SK-N-SH treated with all-trans-retinoic acid at 6 μM for 48 hours (cell line): ENCODE data around the gene CCDC85C.

Source experiments
- ATAC-seq: fragments of 200-7000 bp; cut with Tn5 transposase; 3 replicates; pipeline ENCODE4 v1.9.1; 2020; ENCODE audit warnings: mild to moderate bottlenecking, moderate library complexity
- ARNTL ChIP-seq: fragments of 450-650 bp; formaldehyde crosslinking; IDR thresholded peaks from 2 replicates; pipeline ENCODE4 v1.5.0; 2020; ENCODE audit warnings: low read depth, mild to moderate bottlenecking, moderate library complexity, borderline replicate concordance
- BACH2 ChIP-seq: fragments of 250-450 bp; sonication (Bioruptor Pico); IDR thresholded peaks from 2 replicates; pipeline ENCODE4 v1.9.0; 2021; ENCODE audit warnings: mild to moderate bottlenecking, borderline replicate concordance
- CREB5 ChIP-seq: fragments of 250-450 bp; sonication (Bioruptor Pico); IDR thresholded peaks from 2 replicates; pipeline ENCODE4 v1.5.1; 2020; ENCODE audit warnings: low read depth, mild to moderate bottlenecking, moderate library complexity
- CSDC2 ChIP-seq: fragments of 250-450 bp; sonication (Bioruptor Pico); IDR thresholded peaks from 2 replicates; pipeline ENCODE4 v1.5.0; 2020; ENCODE audit warnings: mild to moderate bottlenecking, moderate library complexity
- CSRNP3 ChIP-seq: fragments of 250-450 bp; sonication (Bioruptor Pico); IDR thresholded peaks from 2 replicates; pipeline ENCODE4 v1.5.1; 2021; ENCODE audit warnings: mild to moderate bottlenecking, moderate library complexity
- ESRRG ChIP-seq: fragments of 250-450 bp; sonication (Bioruptor Pico); IDR thresholded peaks from 2 replicates; pipeline ENCODE4 v1.6.1; 2021; ENCODE audit warnings: mild to moderate bottlenecking
- ISL1 ChIP-seq: fragments of 250-450 bp; sonication (Bioruptor Pico); IDR thresholded peaks from 2 replicates; pipeline ENCODE4 v2.1.2; 2022; ENCODE audit warnings: mild to moderate bottlenecking, moderate library complexity
- OSR1 ChIP-seq: fragments of 250-450 bp; sonication (Bioruptor Pico); IDR thresholded peaks from 2 replicates; pipeline ENCODE4 v1.8.0; 2022; ENCODE audit warnings: moderate library complexity, mild to moderate bottlenecking, inconsistent platforms
- PPARA ChIP-seq: fragments of 250-450 bp; sonication (Bioruptor Pico); IDR thresholded peaks from 2 replicates; pipeline ENCODE4 v1.5.0; 2020; ENCODE audit warnings: mild to moderate bottlenecking, borderline replicate concordance
- RARB ChIP-seq: fragments of 250-450 bp; sonication (Bioruptor Pico); IDR thresholded peaks from 2 replicates; pipeline ENCODE4 v1.8.0; 2021; ENCODE audit warnings: mild to moderate bottlenecking, moderate library complexity
- SNAI2 ChIP-seq: fragments of 250-450 bp; sonication (Bioruptor Pico); IDR thresholded peaks from 2 replicates; pipeline ENCODE4 v1.5.0; 2020; ENCODE audit warnings: mild to moderate bottlenecking, moderate library complexity
- TCF4 ChIP-seq: fragments of 250-450 bp; sonication (Bioruptor Pico); IDR thresholded peaks from 2 replicates; pipeline ENCODE4 v1.8.0; 2021; ENCODE audit warnings: mild to moderate bottlenecking, moderate library complexity, borderline replicate concordance
- TOX ChIP-seq: fragments of 250-450 bp; sonication (Bioruptor Pico); IDR thresholded peaks from 2 replicates; pipeline ENCODE4 v1.8.0; 2021; ENCODE audit warnings: mild to moderate bottlenecking, moderate library complexity, borderline replicate concordance
- TSHZ2 ChIP-seq: fragments of 250-450 bp; sonication (Bioruptor Pico); IDR thresholded peaks from 2 replicates; pipeline ENCODE4 v1.5.0; 2020; ENCODE audit warnings: mild to moderate bottlenecking, moderate library complexity
- ZC3H10 ChIP-seq: fragments of 250-450 bp; sonication (Bioruptor Pico); IDR thresholded peaks from 2 replicates; pipeline ENCODE4 v1.5.1; 2021; ENCODE audit warnings: mild to moderate bottlenecking, moderate library complexity
- ZFP3 ChIP-seq: fragments of 250-450 bp; sonication (Bioruptor Pico); IDR thresholded peaks from 2 replicates; pipeline ENCODE4 v1.5.0; 2020; ENCODE audit warnings: mild to moderate bottlenecking, moderate library complexity
- ZFP30 ChIP-seq: fragments of 450-650 bp; formaldehyde crosslinking; IDR thresholded peaks from 2 replicates; pipeline ENCODE4 v1.5.0; 2022; ENCODE audit warnings: mild to moderate bottlenecking, moderate library complexity
- ZNF565 ChIP-seq: fragments of 450-650 bp; formaldehyde crosslinking; conservative IDR thresholded peaks from 2 replicates; pipeline ENCODE4 v1.5.0; 2020; ENCODE audit warnings: low read depth, mild to moderate bottlenecking, moderate library complexity
- ZNF70 ChIP-seq: fragments of 450-650 bp; formaldehyde crosslinking; IDR thresholded peaks from 2 replicates; pipeline ENCODE4 v1.5.0; 2020; ENCODE audit warnings: mild to moderate bottlenecking, moderate library complexity
- ZNF8 ChIP-seq: fragments of 450-650 bp; formaldehyde crosslinking; IDR thresholded peaks from 2 replicates; pipeline ENCODE4 v1.5.0; 2020; ENCODE audit warnings: mild to moderate bottlenecking, moderate library complexity
- TF ChIP-seq, protein P1 (sequence below): fragments of 250-450 bp; sonication (Bioruptor Pico); IDR thresholded peaks from 2 replicates; pipeline ENCODE4 v1.8.0; 2021; ENCODE audit warnings: low read depth, mild to moderate bottlenecking, moderate library complexity, borderline replicate concordance
- TF ChIP-seq, protein P2 (sequence below): fragments of 250-450 bp; sonication (Bioruptor Pico); IDR thresholded peaks from 2 replicates; pipeline ENCODE4 v1.8.0; 2020; ENCODE audit warnings: mild to moderate bottlenecking, moderate library complexity, borderline replicate concordance

Gene CCDC85C

GRCh38 chr14:99576761-99577705 is 27.0 kb downstream of the CCDC85C start:
- no peak for ATAC-seq
- no peak for TF ChIP-seq ZFP30 (CRISPR knock-in tag)
- TF ChIP-seq PPARA, result no peak
- no peak for TF ChIP-seq TOX (CRISPR knock-in tag)
- TF ChIP-seq ZNF70, result no peak
- TF ChIP-seq ESRRG (CRISPR knock-in tag), result no peak
- no peak for TF ChIP-seq TSHZ2 (CRISPR knock-in tag)
- no peak for TF ChIP-seq BACH2 (CRISPR knock-in tag)
- TF ChIP-seq ZFP3, result no peak
- TF ChIP-seq CSDC2 (CRISPR knock-in tag), result no peak
- TF ChIP-seq CSRNP3 (CRISPR knock-in tag), result no peak
- no peak for TF ChIP-seq OSR1 (CRISPR knock-in tag)
- TF ChIP-seq RARB, result no peak
- TF ChIP-seq SNAI2 (CRISPR knock-in tag), result no peak
- TF ChIP-seq, protein P1, sequence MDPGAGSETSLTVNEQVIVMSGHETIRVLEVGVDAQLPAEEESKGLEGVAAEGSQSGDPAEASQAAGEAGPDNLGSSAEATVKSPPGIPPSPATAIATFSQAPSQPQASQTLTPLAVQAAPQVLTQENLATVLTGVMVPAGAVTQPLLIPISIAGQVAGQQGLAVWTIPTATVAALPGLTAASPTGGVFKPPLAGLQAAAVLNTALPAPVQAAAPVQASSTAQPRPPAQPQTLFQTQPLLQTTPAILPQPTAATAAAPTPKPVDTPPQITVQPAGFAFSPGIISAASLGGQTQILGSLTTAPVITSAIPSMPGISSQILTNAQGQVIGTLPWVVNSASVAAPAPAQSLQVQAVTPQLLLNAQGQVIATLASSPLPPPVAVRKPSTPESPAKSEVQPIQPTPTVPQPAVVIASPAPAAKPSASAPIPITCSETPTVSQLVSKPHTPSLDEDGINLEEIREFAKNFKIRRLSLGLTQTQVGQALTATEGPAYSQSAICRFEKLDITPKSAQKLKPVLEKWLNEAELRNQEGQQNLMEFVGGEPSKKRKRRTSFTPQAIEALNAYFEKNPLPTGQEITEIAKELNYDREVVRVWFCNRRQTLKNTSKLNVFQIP (CRISPR knock-in tag), result no peak
- TF ChIP-seq ZNF8 (CRISPR knock-in tag), result no peak

- ATAC-seq, result no peak
- TF ChIP-seq PPARA (no peak), TSHZ2 (CRISPR knock-in tag) (no peak), SNAI2 (CRISPR knock-in tag) (no peak), ZC3H10 (CRISPR knock-in tag) (no peak), ISL1 (no peak), BACH2 (CRISPR knock-in tag) (no peak), ZFP3 (no peak), ZNF565 (CRISPR knock-in tag) (no peak), ZFP30 (CRISPR knock-in tag) (no peak), ZNF8 (CRISPR knock-in tag) (no peak), OSR1 (CRISPR knock-in tag) (no peak), ZNF70 (no peak), ARNTL (CRISPR knock-in tag) (no peak), TOX (CRISPR knock-in tag) (no peak), CSDC2 (CRISPR knock-in tag) (no peak), TCF4 (CRISPR knock-in tag) (no peak), CREB5 (CRISPR knock-in tag) (no peak), CSRNP3 (CRISPR knock-in tag) (no peak)
- TF ChIP-seq, protein P2, sequence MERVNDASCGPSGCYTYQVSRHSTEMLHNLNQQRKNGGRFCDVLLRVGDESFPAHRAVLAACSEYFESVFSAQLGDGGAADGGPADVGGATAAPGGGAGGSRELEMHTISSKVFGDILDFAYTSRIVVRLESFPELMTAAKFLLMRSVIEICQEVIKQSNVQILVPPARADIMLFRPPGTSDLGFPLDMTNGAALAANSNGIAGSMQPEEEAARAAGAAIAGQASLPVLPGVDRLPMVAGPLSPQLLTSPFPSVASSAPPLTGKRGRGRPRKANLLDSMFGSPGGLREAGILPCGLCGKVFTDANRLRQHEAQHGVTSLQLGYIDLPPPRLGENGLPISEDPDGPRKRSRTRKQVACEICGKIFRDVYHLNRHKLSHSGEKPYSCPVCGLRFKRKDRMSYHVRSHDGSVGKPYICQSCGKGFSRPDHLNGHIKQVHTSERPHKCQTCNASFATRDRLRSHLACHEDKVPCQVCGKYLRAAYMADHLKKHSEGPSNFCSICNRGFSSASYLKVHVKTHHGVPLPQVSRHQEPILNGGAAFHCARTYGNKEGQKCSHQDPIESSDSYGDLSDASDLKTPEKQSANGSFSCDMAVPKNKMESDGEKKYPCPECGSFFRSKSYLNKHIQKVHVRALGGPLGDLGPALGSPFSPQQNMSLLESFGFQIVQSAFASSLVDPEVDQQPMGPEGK (CRISPR knock-in tag), result no peak
- TF ChIP-seq, protein P1 (CRISPR knock-in tag), result no peak
These were observed 27.7 kb downstream of the CCDC85C start for GRCh38 chr14:99576304-99576703.
